B cell (primary cell): ENCODE data around the gene PTPRU. TPM values are rescaled to one million over a fixed set of nuclear protein-coding genes. Genes with fewer than 3 reads are reported as not detected.

Experiments
- ATAC-seq: fragments of 200-7000 bp; cut with Tn5 transposase; one replicate; pipeline ENCODE4 v1.10.0; 2021; ENCODE audit warnings: low read depth, mild to moderate bottlenecking, moderate number of reproducible peaks, moderate library complexity
- CTCF ChIA-PET: fragments of 350-600 bp; sonication (Branson Sonifier 250); formaldehyde crosslinking; loops from one replicate; lab custom pipeline; 2021; ENCODE audit warnings: antibody characterized with exemption, inconsistent platforms; lab: Charles Lee
- POLR2A ChIA-PET: fragments of 350-600 bp; sonication (Branson Sonifier 250); formaldehyde crosslinking; loops from one replicate; lab custom pipeline; 2021; ENCODE audit warnings: antibody characterized with exemption; lab: Charles Lee
- DNase-seq: peaks from one replicate; pipeline ENCODE4 v3.0.0; 2013
- H2AFZ ChIP-seq: 2 replicates; pipeline ENCODE4 v1.6.1; 2012; ENCODE audit warnings: mild to moderate bottlenecking, low read depth, low read length; ENCODE audit not compliant: insufficient read depth, poor library complexity, severe bottlenecking
- H3K27ac ChIP-seq, 2 donors: 1 replicate in 1 of 2; 2 replicates in 1 of 2; pipeline ENCODE4 v1.5.1; 2012 to 2013; ENCODE audit warnings: low read length in 2 of 2, mild to moderate bottlenecking in 2 of 2, moderate library complexity in 1 of 2
- H3K27me3 ChIP-seq, 4 experiments: fragments of 200-600 bp in 1 of 4; sonication (generic) in 1 of 4; replicated peaks in 1 of 4; 1 replicate in 2 of 4; 2 replicates in 2 of 4; pipeline versions ENCODE4 v1.6.1 to v1.7.0; 2013 to 2016; ENCODE audit warnings: low read length in 3 of 4, mild to moderate bottlenecking in 2 of 4, mixed read lengths in 1 of 4, moderate library complexity in 1 of 4; ENCODE audit not compliant: insufficient read depth in 4 of 4, control insufficient read depth in 3 of 4; ENCODE audit errors: control extremely low read depth in 1 of 4
- H3K36me3 ChIP-seq, 2 experiments: replicated peaks in 1 of 2; 1 replicate in 1 of 2; 2 replicates in 1 of 2; pipeline versions ENCODE4 v1.6.1 to v1.7.1; 2013; ENCODE audit warnings: low read length in 1 of 2; ENCODE audit not compliant: insufficient read depth in 2 of 2, control insufficient read depth in 1 of 2; ENCODE audit errors: control extremely low read depth in 1 of 2, extremely low read depth in 1 of 2
- H3K4me1 ChIP-seq, 2 donors: fragments of 200-600 bp in 1 of 2; sonication (generic) in 1 of 2; 1 replicate in 1 of 2; 2 replicates in 1 of 2; pipeline versions ENCODE4 v1.5.1 to v1.6.1; 2013 to 2017; ENCODE audit warnings: low read length in 2 of 2; ENCODE audit not compliant: control insufficient read depth in 2 of 2, insufficient read depth in 2 of 2
- H3K4me2 ChIP-seq: replicated peaks from 2 replicates; pipeline ENCODE3; 2012; ENCODE audit warnings: mild to moderate bottlenecking, low read depth, low read length; ENCODE audit not compliant: poor library complexity, severe bottlenecking
- H3K4me3 ChIP-seq, 5 experiments: fragments of 200-600 bp in 1 of 5; sonication (generic) in 1 of 5; 1 replicate in 3 of 5; 2 replicates in 2 of 5; pipeline versions ENCODE4 v1.5.1 to v1.7.0; 2011 to 2016; ENCODE audit warnings: low read length in 4 of 5, mild to moderate bottlenecking in 4 of 5, low read depth in 2 of 5, control low read depth in 1 of 5, moderate library complexity in 1 of 5; ENCODE audit not compliant: insufficient read depth in 1 of 5; ENCODE audit errors: control extremely low read depth in 1 of 5, extremely low read depth in 1 of 5
- H3K79me2 ChIP-seq: fragments of 200-600 bp; sonication (generic); one replicate; pipeline ENCODE4 v1.6.0; 2016; ENCODE audit warnings: low read length; ENCODE audit not compliant: control insufficient read depth, insufficient read depth
- H3K9ac ChIP-seq: fragments of 200-600 bp; sonication (generic); 2 replicates; pipeline ENCODE4 v1.6.1; 2017; ENCODE audit warnings: mild to moderate bottlenecking, low read length, moderate library complexity
- H3K9me3 ChIP-seq, 3 donors: one replicate each; pipeline versions ENCODE4 v1.6.1 to v1.7.1; 2013; ENCODE audit warnings: low read length in 2 of 3; ENCODE audit not compliant: control insufficient read depth in 2 of 3, insufficient read depth in 1 of 3; ENCODE audit errors: control extremely low read depth in 1 of 3
- H4K20me1 ChIP-seq: 2 replicates; pipeline ENCODE4 v1.6.0; 2012; ENCODE audit warnings: mild to moderate bottlenecking, low read length; ENCODE audit not compliant: insufficient read depth, control insufficient read depth, poor library complexity, severe bottlenecking
- H3K27ac Mint-ChIP-seq: one replicate; pipeline ENCODE4 v1.8.0; 2021; ENCODE audit warnings: mixed read lengths
- H3K27me3 Mint-ChIP-seq: one replicate; pipeline ENCODE4 v1.8.0; 2021; ENCODE audit warnings: mixed read lengths
- H3K4me1 Mint-ChIP-seq: one replicate; pipeline ENCODE4 v1.8.0; 2021; ENCODE audit warnings: mixed read lengths
- H3K4me3 Mint-ChIP-seq: one replicate; pipeline ENCODE4 v1.8.0; 2021; ENCODE audit warnings: mixed read lengths
- H3K9me3 Mint-ChIP-seq: one replicate; pipeline ENCODE4 v1.8.0; 2022; ENCODE audit warnings: mixed read lengths; ENCODE audit not compliant: insufficient read depth
- CTCF ChIP-seq: fragments of 200-600 bp; IDR thresholded peaks from one replicate; pipeline ENCODE4 v1.8.0; 2022; ENCODE audit warnings: antibody characterized with exemption, mild to moderate bottlenecking
- EZH2 ChIP-seq: IDR thresholded peaks from 2 replicates; pipeline ENCODE4 v1.6.1; 2012; ENCODE audit warnings: borderline replicate concordance, low read depth, mild to moderate bottlenecking, moderate library complexity, low read length; ENCODE audit not compliant: insufficient read depth, poor library complexity, severe bottlenecking
- WGBS: methylation state at CpG from one replicate; pipeline ENCODE4 v1.1.5; 2013; ENCODE audit warnings: missing lambda C conversion rate; ENCODE audit not compliant: insufficient coverage; 5-methylcytosine and 5-hydroxymethylcytosine counted together
- intact Hi-C: fragments of 100-400 bp; cut with micrococcal nuclease; formaldehyde crosslinking; loops from one replicate; pipeline ENCODE4 v1.10.0; 2022
- polyA plus RNA-seq: library from polyadenylated mRNA; depleted of rRNA; stranded (reverse); fragments of >200 nt; gene quantifications from 2 replicates; pipeline ENCODE4 v1.2.3, GENCODE V29; 2012
- total RNA-seq, 2 donors: library from RNA; stranded (reverse); fragments of 120-200 nt in 1 of 2; gene quantifications; 1 replicate in 1 of 2; 2 replicates in 1 of 2; pipeline versions ENCODE4 v1.2.3 to v1.2.4, GENCODE V29; 2013 to 2022

Gene PTPRU
- total and polyA plus RNA-seq, 2 donors (not counting 1 experiment from before 2014, with no cell fraction given), result 0.10 to 0.25 TPM

- DNase-seq, result no peak
- Mint-ChIP-seq H3K9me3 (no peaks in the 10 kb centered on the region), H3K27me3 (no peaks in the 10 kb centered on the region), H3K4me3 (no peak overlapping the region), H3K4me1 (no peaks in the 10 kb centered on the region), H3K27ac (no peak overlapping the region)
- H3K4me3 ChIP-seq, result no peak overlapping the region
- WGBS, result 88% methylated on average over 8 of the region's 8 CpGs
- no peak overlapping the region for H3K4me2 ChIP-seq
- H4K20me1 ChIP-seq, result no peaks in the 10 kb centered on the region
- H2AFZ ChIP-seq, result no peak overlapping the region
- no peak overlapping the region for H3K9ac ChIP-seq
- ChIA-PET CTCF (no interaction called here), POLR2A (no interaction called here)
- no peak overlapping the region for H3K27ac ChIP-seq
- H3K9me3 ChIP-seq, result no peaks in the 10 kb centered on the region
- no peak for ATAC-seq
- no peaks in the 10 kb centered on the region for H3K4me1 ChIP-seq
- intact Hi-C loops, result no loop called here
- TF ChIP-seq CTCF (no peak), EZH2 (no peak)
- no peaks in the 10 kb centered on the region for H3K27me3 ChIP-seq
- H3K79me2 ChIP-seq, result no peaks in the 10 kb centered on the region
- H3K36me3 ChIP-seq, result no peaks in the 10 kb centered on the region
Measured at GRCh38 chr1:29322147-29322694, 85.9 kb downstream of the PTPRU start.

- CTCF ChIA-PET, result no interaction called here
- TF ChIP-seq CTCF (no peak), EZH2 (no peak)
- no peaks in the 10 kb centered on the region for H3K27me3 Mint-ChIP-seq
- no peak overlapping the region for H3K4me3 ChIP-seq
- H2AFZ ChIP-seq, result no peak overlapping the region
- ATAC-seq, result no peak
- no peak overlapping the region for H3K9ac ChIP-seq
- no peaks in the 10 kb centered on the region for H4K20me1 ChIP-seq
- H3K4me3 Mint-ChIP-seq, result no peak overlapping the region
- H3K79me2 ChIP-seq, result no peaks in the 10 kb centered on the region
- H3K36me3 ChIP-seq, result no peaks in the 10 kb centered on the region
- no peak overlapping the region for H3K4me2 ChIP-seq
- H3K4me1 ChIP-seq, result no peaks in the 10 kb centered on the region
- 87% methylated on average over 12 of the region's 12 CpGs for WGBS
- POLR2A ChIA-PET, result no interaction called here
- H3K27ac Mint-ChIP-seq, result no peak overlapping the region
- no peaks in the 10 kb centered on the region for H3K27me3 ChIP-seq
- H3K27ac ChIP-seq, result no peak overlapping the region
- no peaks in the 10 kb centered on the region for H3K9me3 Mint-ChIP-seq
- H3K9me3 ChIP-seq, result no peaks in the 10 kb centered on the region
- no peak for DNase-seq
- H3K4me1 Mint-ChIP-seq, result no peaks in the 10 kb centered on the region
- intact Hi-C loops, result no loop called here
Measured at GRCh38 chr1:29322861-29323585, 86.7 kb downstream of the PTPRU start.
